HepG2 (cell line): Measurements from ENCODE around the gene NDE1. TPM values are rescaled to one million over a fixed set of nuclear protein-coding genes. Genes with fewer than 3 reads are reported as not detected.

ENCODE experiments used
- ATF1 ChIP-seq: IDR thresholded peaks from 2 replicates; pipeline ENCODE4 v1.6.1; 2016; ENCODE audit warnings: mild to moderate bottlenecking, control low read depth
- GPBP1L1 ChIP-seq: sonication (generic); formaldehyde crosslinking; IDR thresholded peaks from 2 replicates; pipeline ENCODE4 v1.5.0; 2020; ENCODE audit warnings: mild to moderate bottlenecking, missing genetic modification reagents
- HDAC6 ChIP-seq: fragments of 200-600 bp; sonication (generic); IDR thresholded peaks from 2 replicates; pipeline ENCODE4 v1.7.0; 2017; ENCODE audit warnings: mild to moderate bottlenecking, antibody characterized with exemption, low read length, low read depth
- HHEX ChIP-seq: IDR thresholded peaks from 2 replicates; pipeline ENCODE4 v1.6.1; 2016; ENCODE audit warnings: control low read depth
- KDM6A ChIP-seq: IDR thresholded peaks from 2 replicates; pipeline ENCODE4 v1.6.1; 2016; ENCODE audit warnings: low read depth
- PAWR ChIP-seq: sonication (generic); formaldehyde crosslinking; IDR thresholded peaks from 2 replicates; pipeline ENCODE4 v1.4.0; 2020; ENCODE audit warnings: missing genetic modification reagents, mild to moderate bottlenecking, borderline replicate concordance
- POLR2AphosphoS5 ChIP-seq: IDR thresholded peaks from 2 replicates; pipeline ENCODE4 v1.6.1; 2012; ENCODE audit warnings: low read depth, low read length
- RCOR2 ChIP-seq: IDR thresholded peaks from 2 replicates; pipeline ENCODE4 v1.6.1; 2016; ENCODE audit warnings: missing biosample characterization, missing genetic modification reagents
- SIN3A ChIP-seq: IDR thresholded peaks from 2 replicates; pipeline ENCODE4 v1.6.1; 2011; ENCODE audit warnings: low read depth, mild to moderate bottlenecking, control low read depth, low read length, borderline replicate concordance
- SOX5 ChIP-seq: IDR thresholded peaks from 2 replicates; pipeline ENCODE4 v1.6.1; 2016; ENCODE audit warnings: borderline replicate concordance
- SSRP1 ChIP-seq: IDR thresholded peaks from 2 replicates; pipeline ENCODE4 v1.6.1; 2016; ENCODE audit warnings: control low read depth
- TAF1 ChIP-seq: sonication (generic); formaldehyde crosslinking; IDR thresholded peaks from 2 replicates; pipeline ENCODE4 v1.4.0; 2020; ENCODE audit warnings: missing genetic modification reagents
- TCF7L2 ChIP-seq: IDR thresholded peaks from 2 replicates; pipeline ENCODE4 v1.6.1; 2011; ENCODE audit warnings: mild to moderate bottlenecking, low read depth, low read length, moderate library complexity
- THAP11 ChIP-seq: IDR thresholded peaks from 2 replicates; pipeline ENCODE4 v1.6.1; 2016; ENCODE audit warnings: missing biosample characterization, missing genetic modification reagents
- ZNF280D ChIP-seq: sonication (generic); formaldehyde crosslinking; IDR thresholded peaks from 2 replicates; pipeline ENCODE4 v1.5.1; 2020; ENCODE audit warnings: mild to moderate bottlenecking, missing genetic modification reagents
- ZNF543 ChIP-seq: sonication (generic); formaldehyde crosslinking; IDR thresholded peaks from 2 replicates; pipeline ENCODE4 v1.4.0; 2020; ENCODE audit warnings: mild to moderate bottlenecking, missing genetic modification reagents
- ZNF703 ChIP-seq: sonication (generic); formaldehyde crosslinking; IDR thresholded peaks from 2 replicates; pipeline ENCODE4 v1.5.1; 2020; ENCODE audit warnings: missing genetic modification reagents, mild to moderate bottlenecking, moderate library complexity, borderline replicate concordance
- ZNF749 ChIP-seq: sonication (generic); formaldehyde crosslinking; IDR thresholded peaks from 2 replicates; pipeline ENCODE4 v1.8.0; 2022; ENCODE audit warnings: mild to moderate bottlenecking, missing genetic modification reagents, moderate library complexity, borderline replicate concordance
- ZNF784 ChIP-seq: sonication (generic); formaldehyde crosslinking; IDR thresholded peaks from 2 replicates; pipeline ENCODE4 v1.5.1; 2020; ENCODE audit warnings: missing genetic modification reagents, mild to moderate bottlenecking, borderline replicate concordance
- ZNF792 ChIP-seq: IDR thresholded peaks from 2 replicates; pipeline ENCODE4 v1.6.1; 2016
- ZSCAN9 ChIP-seq: IDR thresholded peaks from 2 replicates; pipeline ENCODE4 v1.6.1; 2016; ENCODE audit warnings: borderline replicate concordance
- polyA plus RNA-seq, 8 experiments: library from polyadenylated mRNA; depleted of rRNA in 3 of 8; stranded (reverse) in 7 of 8; unstranded in 1 of 8; fragments of >200 nt; fragmentation: Illumina TruSeq in 4 of 8; extraction: Trizol in 4 of 8; gene quantifications; 2 replicates each; pipeline versions ENCODE4 v1.2.1 to v1.2.3, GENCODE V29; 2011 to 2016; ENCODE audit warnings: low read depth in 4 of 8, missing spikeins in 1 of 8, mixed read lengths in 1 of 8; ENCODE audit not compliant: insufficient read depth in 1 of 8
- total RNA-seq, 5 experiments: library from RNA; depleted of rRNA; stranded (reverse); fragments of >200 nt; fragmentation: Illumina TruSeq; extraction: Trizol; gene quantifications; 2 replicates each; pipeline ENCODE4 v1.2.3, GENCODE V29; 2016; ENCODE audit warnings: low read depth in 1 of 5
- TF ChIP-seq, protein P1 (sequence below): sonication (generic); formaldehyde crosslinking; IDR thresholded peaks from 2 replicates; pipeline ENCODE4 v1.9.0; 2021; ENCODE audit warnings: missing genetic modification reagents, mild to moderate bottlenecking, borderline replicate concordance
- TF ChIP-seq, protein P2 (sequence below): sonication (generic); formaldehyde crosslinking; IDR thresholded peaks from 2 replicates; pipeline ENCODE4 v1.4.0; 2020; ENCODE audit warnings: missing genetic modification reagents; ENCODE audit errors: not compliant biosample characterization

The NDE1 gene
- total and polyA plus RNA-seq, 2 of the 13 experiments (the other 11 are each of a cell fraction or from before 2014, with no cell fraction given): 40.9 to 72.5 TPM

DNA sequence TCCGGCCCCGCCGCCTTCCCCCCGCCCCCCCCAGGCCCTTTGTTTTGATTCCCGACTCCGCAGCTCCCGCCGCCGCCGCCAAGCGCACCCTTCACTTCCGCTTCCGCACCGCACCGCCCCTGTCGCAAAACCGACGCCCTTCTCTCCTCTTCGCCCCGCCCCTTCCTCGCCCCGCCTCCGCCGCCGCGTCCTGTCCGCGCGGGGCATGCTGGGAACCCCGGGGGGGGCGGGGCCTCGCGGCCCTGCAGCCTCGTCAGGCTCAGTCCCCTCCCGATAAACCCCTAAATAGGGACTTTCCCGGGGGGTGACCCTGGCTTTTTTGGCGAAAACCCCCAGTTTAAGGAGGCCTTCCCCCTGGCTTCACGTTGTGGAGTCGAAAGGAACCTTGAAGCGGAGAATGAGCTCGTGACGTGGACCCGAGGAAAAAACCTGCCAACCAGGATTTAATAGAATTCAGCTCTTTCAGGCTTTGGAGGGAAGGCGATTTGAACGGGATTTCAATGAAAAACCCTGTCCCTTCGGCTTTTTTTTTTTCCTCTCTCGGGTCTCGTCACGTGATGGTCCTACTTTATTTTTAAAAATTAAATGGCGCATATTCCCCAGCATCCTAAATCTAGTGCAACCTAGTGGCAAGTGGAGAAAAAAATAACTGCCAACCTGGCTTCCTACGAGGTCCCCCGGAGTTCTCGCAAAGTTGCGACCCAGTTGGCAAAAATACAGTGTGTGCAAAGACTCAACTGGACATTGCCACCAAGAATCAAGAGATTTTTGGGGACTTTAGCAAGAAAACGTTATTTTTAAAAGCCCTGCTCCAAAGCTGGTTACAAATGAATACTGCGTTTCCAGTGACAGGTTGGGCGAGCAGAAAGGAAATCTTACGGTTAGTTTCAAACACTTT lies 6.7 kb upstream of the NDE1 start, which contains the start of gene MARF1 (continued):
- 0 out of 2 replicates have a peak, but pooled peaks have one; percentile 22 for TF ChIP-seq ZNF280D (CRISPR knock-in tag)
- TF ChIP-seq SIN3A: peak; percentile 72
- TF ChIP-seq GPBP1L1: no peak
- no peak for TF ChIP-seq HDAC6
- no peak for TF ChIP-seq SOX5 (CRISPR knock-in tag)
- TF ChIP-seq RCOR2 (CRISPR knock-in tag): no peak
- TF ChIP-seq PAWR (CRISPR knock-in tag): no peak
- TF ChIP-seq, protein P1, sequence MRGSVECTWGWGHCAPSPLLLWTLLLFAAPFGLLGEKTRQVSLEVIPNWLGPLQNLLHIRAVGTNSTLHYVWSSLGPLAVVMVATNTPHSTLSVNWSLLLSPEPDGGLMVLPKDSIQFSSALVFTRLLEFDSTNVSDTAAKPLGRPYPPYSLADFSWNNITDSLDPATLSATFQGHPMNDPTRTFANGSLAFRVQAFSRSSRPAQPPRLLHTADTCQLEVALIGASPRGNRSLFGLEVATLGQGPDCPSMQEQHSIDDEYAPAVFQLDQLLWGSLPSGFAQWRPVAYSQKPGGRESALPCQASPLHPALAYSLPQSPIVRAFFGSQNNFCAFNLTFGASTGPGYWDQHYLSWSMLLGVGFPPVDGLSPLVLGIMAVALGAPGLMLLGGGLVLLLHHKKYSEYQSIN (CRISPR knock-in tag): no peak
- TF ChIP-seq SSRP1 (CRISPR knock-in tag): peak; percentile 63; the same call in 1 of the 2 replicates
- TF ChIP-seq ATF1 (CRISPR knock-in tag): peak; percentile 48; the same call in 1 of the 2 replicates
- TF ChIP-seq THAP11 (CRISPR knock-in tag): peak; percentile 92
- TF ChIP-seq ZNF543 (CRISPR knock-in tag): peak; percentile 56; the same call in 1 of the 2 replicates
- TF ChIP-seq ZNF749 (CRISPR knock-in tag): peak; percentile 72; the same call in 1 of the 2 replicates
- TF ChIP-seq ZNF784 (CRISPR knock-in tag): no peak; the same call in 1 of the 2 replicates
- TF ChIP-seq ZNF703 (CRISPR knock-in tag): peak; percentile 92
- TF ChIP-seq TAF1 (CRISPR knock-in tag): peak; percentile 77
- TF ChIP-seq ZNF792 (CRISPR knock-in tag): no peak
- TF ChIP-seq KDM6A (CRISPR knock-in tag): 0 out of 2 replicates have a peak, but pooled peaks have one; percentile 12
- TF ChIP-seq HHEX (CRISPR knock-in tag): no peak
- no peak for TF ChIP-seq TCF7L2
- TF ChIP-seq, protein P2, sequence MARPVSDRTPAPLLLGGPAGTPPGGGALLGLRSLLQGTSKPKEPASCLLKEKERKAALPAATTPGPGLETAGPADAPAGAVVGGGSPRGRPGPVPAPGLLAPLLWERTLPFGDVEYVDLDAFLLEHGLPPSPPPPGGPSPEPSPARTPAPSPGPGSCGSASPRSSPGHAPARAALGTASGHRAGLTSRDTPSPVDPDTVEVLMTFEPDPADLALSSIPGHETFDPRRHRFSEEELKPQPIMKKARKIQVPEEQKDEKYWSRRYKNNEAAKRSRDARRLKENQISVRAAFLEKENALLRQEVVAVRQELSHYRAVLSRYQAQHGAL: peak; percentile 32
- no peak; the same call in 1 of the 2 replicates for TF ChIP-seq ZSCAN9 (CRISPR knock-in tag)
- peak; percentile 97 for TF ChIP-seq POLR2AphosphoS5
